ENCODE measurements around the gene SLX4. TPM values are rescaled to one million over a fixed set of nuclear protein-coding genes. Genes with fewer than 3 reads are reported as not detected.

Gene SLX4
- total RNA-seq, 2 experiments from 2014 or later: 13.4 to 15.3 TPM

Other genes starting within 250 kb of the SLX4 start
- 10 to 100 TPM; 10.9 to 11.9 TPM for gene ZSCAN32, start 210.6 kb downstream of the SLX4 start, total RNA-seq
- 1 to 10 TPM; 6.0 to 7.3 TPM for gene ZNF174, start 210.4 kb downstream of the SLX4 start, total RNA-seq
- gene ZNF597, start 168.1 kb downstream of the SLX4 start, total RNA-seq: 1 to 10 TPM; 1.6 to 2.1 TPM
- 10 to 100 TPM; 26.9 to 34.1 TPM for gene NAA60, start 167.9 kb downstream of the SLX4 start, total RNA-seq
- not detected for gene C16orf90, start 116.1 kb downstream of the SLX4 start, total RNA-seq
- gene CLUAP1, start 110.6 kb downstream of the SLX4 start, total RNA-seq: 10 to 100 TPM; 17.6 to 21.0 TPM
- 10 to 100 TPM; 25.9 to 28.4 TPM for gene NLRC3, start 34.2 kb downstream of the SLX4 start, total RNA-seq
- gene DNASE1, start 43.1 kb upstream of the SLX4 start, total RNA-seq: 10 to 100 TPM; 11.4 to 14.3 TPM
- gene TRAP1, start 105.9 kb upstream of the SLX4 start, total RNA-seq: 100 to 1,000 TPM; 277 to 282 TPM